Activated naive CD4-positive, alpha-beta T cell treated with Interleukin-2 at 50 U/mL for 16 hours (primary cell): ENCODE data around the gene ZNF682.
"Not testable (repeated sequence)": the region's sequence is repeated elsewhere in the genome, so short reads cannot be mapped to it uniquely, and the experiment has no call there.

ENCODE experiments used
- DNase-seq: peaks from one replicate; pipeline ENCODE4 v3.0.0-alpha.2; 2020

The ZNF682 gene

DNA sequence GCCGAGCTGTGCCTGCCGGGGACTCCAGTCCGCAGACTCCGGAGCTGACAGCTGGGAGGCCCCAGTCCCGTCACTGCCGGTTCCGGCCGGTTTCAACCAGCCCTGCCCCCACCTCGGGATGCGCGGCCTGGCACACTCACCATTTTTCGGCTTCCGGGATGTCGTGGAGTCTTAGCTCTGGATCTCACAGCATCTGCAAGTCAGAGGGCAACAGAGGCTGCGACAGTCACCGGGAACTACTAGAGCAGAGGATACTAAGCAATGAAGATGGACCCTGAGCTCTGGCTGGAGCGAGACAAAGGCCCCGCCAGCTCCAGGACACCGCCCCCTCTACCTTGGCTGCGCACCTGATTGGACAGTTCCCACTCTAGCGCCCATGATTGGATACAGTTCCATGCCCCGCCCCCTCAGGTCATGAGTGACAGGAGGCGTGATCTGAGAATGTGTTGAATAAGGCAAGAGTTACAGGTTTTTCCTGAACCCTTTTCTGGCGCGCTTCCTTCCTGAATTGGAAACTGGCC is at the start of gene ZNF682:
Gene ZNF682 (minus strand): TSS at position 303 of the 521 bp plus-strand sequence. CDS start 160 bp downstream, at position 143.
- DNase-seq, result peak; percentile 95

DNA sequence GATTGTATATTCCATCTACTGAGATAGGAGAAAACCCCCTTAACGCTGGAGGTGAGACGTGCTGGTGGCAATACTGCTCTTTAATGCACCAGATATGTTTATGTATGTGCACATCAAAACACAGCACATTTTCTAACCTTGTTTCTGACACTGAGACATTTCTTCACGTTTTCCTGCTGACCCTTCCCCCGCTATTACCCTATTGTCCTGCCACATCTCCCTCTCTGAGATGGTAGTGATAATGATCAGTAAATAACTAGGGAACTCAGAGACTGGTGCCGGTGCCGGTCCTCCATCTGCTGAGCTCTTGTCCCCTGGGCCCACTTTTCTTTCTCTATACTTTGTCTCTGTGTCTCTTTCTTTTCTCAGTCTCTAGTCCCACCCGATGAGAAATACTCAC is 43.6 kb upstream of the ZNF682 start:
- DNase-seq, result not testable (repeated sequence)

DNA sequence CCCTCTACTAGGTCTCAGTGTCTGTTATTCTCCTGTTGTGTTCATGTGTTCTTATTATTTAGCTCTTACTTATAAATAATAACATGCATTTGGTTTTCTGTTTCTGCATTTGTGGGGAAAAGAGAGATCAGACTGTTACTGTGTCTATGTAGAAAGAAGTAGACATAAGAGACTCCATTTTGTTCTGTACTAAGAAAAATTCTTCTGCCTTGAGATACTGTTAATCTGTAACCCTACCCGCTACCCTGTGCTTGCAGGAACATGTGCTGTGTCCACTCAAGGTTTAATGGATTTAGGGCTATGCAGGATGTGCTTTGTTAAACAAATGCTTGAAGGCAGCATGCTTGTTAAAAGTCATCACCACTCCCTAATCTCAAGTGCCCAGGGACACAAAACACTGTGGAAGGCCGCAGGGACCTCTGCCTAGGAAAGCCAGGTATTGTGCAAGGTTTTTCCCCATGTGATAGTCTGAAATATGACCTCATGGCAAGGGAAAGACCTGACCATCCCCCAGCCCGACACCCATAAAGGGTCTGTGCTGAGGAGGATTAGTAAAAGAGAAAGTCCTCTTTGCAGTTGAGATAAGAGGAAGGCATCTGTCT is 43.0 kb upstream of the ZNF682 start:
- not testable (repeated sequence) for DNase-seq

DNA sequence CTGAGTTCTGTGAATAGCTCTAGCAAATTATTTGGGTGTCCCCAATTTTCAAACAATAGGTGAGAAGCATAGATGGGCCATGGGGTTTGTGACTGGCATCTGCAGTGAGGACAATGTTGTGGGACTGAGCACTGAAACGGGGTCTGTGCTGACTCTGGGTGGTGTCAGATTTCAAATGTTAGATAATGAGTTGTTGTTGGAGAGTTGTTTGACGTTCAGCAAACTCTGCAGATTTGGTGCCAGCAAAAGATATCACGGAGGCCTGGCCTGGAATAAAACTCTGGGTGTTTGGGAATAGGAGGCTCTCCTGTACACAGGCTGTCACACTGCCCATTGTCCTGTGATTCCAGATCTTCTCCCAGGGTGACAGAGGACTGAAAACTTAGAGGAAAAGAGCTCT is 41.4 kb upstream of the ZNF682 start:
- no peak for DNase-seq

DNA sequence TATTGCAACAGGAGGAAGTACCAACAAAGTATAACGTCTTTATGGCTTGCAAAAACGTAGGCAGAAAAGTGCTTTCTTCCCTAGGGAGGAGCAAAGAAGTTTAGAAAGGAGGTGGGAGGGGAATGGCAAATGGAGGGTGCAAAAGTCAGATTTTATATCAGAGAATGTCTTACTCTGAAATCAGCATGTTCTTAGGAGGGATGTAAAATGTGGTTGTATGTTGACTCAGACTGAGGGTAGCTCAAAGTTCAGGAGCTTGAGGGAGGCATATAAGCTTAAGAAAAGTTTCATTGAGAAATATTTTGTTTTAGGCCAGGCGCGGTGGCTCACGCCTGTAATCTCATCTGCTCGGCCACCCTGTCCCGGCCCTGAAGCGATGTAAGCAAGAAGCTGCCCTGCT is 40.2 kb upstream of the ZNF682 start:
- no peak for DNase-seq

DNA sequence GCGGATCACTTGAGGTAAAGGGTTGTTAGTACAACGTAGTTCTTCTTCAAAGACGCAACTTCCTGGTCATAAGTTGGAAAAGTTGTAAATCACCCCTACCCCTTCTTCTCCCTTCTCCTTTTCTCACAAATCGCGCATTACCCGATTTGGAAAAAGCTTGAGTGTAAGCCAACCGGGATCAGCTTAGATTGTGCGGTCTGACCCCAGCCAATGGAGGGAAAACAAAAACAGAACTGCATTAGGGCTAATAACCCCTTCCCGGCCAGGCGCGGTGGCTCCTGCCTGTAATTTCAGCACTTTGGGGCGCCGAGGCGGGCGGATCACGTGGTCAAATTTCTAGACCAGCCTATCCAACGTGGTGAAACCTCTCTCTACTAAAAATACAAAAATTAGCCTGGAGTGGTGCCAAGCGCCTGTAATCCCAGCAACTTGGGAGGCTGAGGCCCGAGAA is 39.3 kb upstream of the ZNF682 start:
- DNase-seq, result peak; percentile 2

DNA sequence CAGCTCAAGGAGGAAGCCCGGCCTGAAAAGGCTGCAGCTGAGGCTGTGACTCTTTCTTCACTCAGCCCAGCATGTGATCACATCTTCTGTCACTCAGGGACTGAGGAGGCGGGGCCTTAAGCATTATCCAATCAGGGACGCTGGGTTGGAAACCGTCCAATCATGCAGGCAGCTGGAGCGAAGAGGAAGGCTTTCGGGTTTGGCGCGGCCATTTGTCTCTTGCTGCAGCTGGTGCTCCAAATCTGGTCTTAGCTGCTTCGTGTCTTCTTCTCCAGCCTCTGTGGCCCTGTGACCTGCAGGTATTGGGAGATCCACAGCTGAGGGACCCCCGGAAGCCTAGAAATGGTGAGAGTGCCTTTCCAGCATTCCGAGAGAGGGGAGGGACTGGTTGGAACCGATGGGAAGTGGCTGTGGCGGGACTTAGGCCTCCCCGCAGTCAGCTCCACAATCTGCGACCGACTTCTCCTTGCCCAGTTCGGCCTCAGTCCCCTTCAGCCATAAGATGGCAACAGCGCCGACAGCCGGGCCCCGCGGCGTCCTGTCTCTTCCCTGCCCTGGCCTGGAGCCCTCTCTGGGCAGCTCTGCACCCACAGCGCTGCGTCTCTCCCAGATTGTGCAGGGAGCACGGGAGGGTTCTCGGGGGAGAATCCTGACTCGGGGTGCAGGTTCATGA is 38.6 kb upstream of the ZNF682 start, which contains the start of gene ZNF90:
Gene ZNF90 (plus strand): TSS at position 210 of the 673 bp plus-strand sequence. CDS start 133 bp downstream, at position 343.
- DNase-seq, result peak; percentile 85

DNA sequence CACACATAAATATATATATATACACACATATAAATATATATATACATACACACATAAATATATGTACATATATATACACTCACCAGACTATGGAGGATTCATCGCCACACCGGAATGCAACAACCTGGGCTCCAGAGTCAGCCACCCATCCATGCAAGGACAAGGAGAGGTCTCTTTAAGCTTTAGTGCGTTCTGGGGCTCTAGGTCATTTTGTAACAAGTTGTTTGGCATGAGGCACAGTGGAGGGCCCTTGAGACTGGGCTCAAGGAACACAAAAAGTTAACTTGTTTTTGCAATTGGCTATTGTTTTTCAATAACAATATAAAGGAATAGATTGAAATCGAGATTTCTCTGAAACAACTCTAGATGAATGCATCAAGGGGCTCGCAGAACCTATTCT is 33.6 kb upstream of the ZNF682 start:
- DNase-seq, result no peak

DNA sequence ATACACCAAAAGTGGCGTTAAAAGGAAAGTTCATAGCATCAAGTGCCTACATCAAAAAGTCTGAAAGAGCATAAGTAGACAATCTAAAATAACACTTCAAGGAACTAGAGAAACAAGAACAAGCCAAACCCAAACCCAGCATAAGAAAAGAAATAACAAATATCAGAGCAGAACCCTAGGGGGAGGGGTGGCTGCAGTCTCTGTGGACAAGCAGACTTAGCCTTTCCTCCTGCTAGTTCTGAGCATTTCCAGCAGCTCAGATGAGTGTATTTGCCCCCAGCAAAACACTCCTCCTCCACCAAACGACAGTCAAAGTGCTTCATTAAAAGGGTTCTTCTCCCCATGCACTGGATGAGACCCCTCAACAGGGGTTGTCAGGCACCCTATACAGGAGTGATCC is 31.4 kb upstream of the ZNF682 start:
- DNase-seq, result no peak

DNA sequence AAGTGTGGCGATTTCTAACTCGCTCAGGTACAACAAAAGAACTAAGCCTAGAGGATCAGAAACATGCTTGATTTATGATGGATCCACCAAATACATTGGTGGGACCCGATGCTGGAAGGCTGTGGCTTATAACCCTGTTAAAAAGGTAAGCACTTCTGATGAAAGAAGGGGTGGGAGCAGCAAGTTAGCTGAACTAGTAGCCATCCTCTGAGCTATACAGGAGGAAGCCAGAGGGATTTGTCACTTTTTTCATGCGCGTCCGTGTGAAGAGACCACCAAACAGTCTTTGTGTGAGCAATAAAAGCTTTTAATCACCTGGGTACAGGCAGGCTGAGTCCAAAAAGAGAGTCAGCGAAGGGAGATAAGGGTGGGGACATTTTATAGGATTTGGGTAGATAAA is 29.3 kb upstream of the ZNF682 start:
- DNase-seq, result not testable (repeated sequence)

DNA sequence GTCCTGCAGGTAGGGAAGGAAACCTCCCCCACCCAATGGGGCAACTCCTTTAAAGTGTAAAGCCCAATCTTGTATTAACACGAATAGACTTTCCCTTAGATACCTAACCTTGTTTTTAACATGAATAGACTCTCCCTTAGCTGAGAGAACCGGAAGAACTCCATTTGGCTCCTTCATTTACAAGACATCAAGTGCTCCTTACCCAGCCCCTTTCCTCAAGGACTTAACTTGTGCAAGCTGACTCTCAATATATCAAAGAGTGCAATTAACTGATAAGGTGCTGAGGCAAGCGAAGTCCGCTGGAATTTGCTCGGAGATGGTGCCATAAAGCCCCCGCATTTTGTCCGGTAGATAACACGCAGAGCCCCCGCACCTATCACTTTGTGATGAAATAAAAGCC is 28.6 kb upstream of the ZNF682 start:
- no peak for DNase-seq

DNA sequence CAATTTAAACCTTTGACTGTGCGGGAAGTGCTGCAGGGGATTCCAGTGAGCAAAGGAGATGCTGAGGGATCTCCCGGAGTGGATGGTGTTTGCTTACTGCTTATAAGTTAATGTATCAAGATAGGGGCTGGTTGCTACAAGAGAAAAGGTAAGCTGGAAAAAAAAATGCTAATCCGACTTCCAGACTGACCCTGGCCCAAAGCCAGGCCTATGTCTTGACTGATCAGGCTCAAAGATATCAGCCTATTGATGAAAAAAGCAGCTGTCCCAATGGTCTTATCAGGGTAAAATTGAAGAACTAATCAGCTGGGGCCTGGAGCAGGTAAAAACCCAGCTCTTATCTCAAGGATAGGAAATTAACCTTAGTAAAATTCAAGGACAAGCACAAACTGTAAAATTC is 27.6 kb upstream of the ZNF682 start:
- no peak for DNase-seq

DNA sequence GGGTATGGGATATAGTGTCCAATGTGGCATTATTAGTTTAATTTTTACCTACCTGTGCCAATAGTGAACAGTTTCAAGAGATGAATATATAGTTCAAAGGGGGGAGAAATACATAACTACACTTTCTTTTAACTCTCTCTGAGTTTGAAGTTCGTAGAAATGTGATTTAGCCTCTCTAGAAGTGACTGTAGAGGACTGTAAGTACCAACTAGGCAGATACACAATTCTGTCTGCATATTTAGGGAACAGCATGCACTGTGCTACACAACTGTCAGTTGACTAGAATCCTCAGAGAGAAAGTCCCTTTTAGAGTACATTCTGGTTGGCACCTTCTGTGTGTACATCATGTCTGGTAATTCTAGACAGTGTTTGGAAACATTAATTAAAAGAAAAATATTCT is 21.0 kb upstream of the ZNF682 start:
- no peak for DNase-seq

DNA sequence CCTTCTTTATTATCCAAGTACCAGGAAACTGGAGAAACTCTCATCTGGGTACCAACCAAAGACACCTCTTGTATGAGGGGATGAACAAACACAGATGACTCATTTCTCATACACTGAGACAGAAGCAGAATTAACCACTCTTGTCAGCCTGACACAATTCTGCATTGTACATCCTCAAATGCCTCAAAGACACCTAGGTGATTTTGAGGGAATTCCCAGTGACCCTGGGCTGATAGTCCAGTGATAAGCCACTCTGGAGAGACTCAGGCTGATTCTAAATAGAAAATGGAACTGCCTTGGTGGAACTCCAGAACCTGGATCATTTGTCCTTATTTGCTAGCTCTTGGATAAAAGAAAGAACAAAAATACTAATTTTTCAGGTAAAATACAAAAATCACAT is 19.4 kb upstream of the ZNF682 start:
- not testable (repeated sequence) for DNase-seq

DNA sequence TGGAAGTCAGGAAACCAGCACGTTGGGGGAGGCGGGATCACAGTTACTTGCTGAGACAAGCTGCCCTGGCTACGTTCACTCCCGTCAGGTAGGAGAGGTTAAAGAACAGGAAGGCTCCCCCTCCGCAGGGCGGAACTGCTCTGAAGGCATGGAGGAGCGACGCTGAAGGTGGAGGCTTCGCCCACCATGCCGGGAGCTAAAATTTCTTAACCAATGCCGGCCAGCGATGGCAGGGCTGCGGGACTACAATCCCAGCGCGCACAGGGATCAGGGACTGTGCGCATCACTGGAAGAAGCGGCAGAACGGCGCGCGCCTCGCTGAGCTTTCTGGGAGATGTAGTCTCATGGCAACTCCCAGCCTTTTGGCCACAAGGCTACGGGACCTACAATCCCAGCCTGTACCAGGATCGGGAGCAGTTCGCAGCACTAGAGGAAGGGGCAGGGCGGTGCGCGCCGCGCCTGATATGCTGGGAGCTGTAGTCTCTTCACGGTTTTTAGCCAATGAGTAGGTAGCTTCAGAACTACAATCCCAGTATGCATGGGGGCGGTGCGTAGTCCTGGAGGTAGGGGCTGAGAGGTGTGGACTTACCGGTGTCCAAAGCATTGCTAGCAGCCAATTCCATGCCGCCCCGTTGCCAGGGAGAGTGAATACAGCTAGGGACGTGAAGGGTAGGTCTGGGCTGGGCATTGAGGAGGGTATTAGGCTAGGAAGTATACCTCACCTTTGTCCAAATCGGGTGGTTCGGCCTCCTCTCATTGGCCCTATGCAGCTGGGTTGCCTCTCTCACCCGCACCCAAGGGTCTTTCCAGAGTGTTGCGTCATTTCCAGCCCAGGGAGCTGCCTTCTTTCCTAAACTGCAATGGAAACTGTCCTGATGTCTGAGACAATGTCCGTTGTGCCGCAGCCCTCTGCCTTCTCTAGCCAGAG is 12.8 kb upstream of the ZNF682 start:
- DNase-seq, result peak; percentile 67

DNA sequence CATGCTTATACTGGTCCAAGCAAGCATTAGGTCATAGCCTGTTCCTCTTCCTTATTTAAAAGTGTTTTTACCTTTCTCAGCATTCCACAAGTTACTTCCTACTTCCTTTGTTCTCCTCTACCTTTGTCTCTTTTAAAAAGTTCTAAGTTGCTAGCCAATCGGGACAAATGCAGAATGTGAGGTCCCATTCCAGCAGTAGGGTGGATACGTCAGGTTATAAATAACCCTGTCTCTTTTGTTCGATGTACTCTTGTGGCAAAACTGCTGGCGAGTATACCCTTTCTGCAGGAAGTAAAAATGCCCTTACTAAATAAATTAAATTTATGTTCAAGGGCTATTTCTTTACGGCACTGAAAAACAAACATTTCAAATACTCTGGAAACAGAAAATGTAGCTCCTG is 6.4 kb upstream of the ZNF682 start:
- not testable (repeated sequence) for DNase-seq

DNA sequence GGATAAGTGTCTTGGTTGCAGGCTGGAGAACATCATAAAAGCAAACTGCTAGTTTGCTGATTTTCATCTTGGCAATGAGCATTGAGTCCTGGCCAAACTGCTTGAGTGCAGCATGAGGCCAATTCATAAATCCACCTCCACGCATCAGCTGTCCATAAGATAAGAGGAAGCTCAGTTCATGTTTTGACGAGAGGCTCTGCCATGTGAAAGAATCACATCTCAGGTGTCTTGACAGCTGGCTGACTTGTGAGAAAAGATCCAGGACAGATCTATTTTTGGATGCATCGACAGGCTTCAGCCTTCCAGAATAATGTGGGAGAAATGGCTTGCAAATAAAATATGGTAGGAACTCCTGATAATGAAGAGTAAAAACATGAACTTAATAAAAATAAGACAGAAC is 5.4 kb upstream of the ZNF682 start:
- no peak for DNase-seq

DNA sequence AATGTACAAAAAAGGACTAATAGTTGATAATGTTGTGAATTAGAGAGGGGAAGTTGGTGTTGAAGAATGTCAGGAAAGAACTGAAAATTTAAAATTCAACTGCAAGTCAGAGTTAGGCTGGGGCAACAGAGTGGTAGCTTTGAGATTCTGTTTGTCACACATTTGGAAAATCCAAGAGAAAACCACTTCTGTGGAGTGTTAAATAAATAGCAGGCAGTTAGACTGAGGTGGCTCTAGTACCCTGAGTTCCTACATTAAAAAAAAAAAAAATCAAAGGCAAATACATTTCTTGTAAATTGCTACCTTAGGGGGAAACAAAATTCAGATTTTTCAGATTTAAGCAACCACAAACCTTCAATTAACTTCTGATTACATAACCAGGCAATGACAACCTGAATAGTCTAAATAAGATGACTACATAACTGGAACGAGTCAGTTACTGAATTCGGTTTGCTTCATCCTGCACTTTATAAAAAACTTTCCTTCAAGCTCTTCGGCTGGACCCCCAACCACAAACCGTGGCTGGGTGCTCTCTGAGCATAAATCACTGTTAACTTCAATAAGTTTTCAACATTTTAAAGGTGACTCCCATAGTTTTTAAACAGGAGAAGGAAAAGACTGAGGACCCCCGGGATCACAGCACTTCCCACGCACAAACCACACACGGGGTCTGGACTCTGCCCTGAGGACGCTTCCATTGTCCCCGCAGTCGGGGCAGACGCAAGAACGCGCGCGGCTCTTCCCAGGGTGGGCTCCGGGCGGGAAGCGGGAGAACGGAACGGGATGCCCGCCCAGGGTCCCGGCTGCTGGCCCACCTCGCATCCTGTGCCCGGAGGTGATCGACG is 725 bp downstream of the ZNF682 start:
- DNase-seq, result no peak

DNA sequence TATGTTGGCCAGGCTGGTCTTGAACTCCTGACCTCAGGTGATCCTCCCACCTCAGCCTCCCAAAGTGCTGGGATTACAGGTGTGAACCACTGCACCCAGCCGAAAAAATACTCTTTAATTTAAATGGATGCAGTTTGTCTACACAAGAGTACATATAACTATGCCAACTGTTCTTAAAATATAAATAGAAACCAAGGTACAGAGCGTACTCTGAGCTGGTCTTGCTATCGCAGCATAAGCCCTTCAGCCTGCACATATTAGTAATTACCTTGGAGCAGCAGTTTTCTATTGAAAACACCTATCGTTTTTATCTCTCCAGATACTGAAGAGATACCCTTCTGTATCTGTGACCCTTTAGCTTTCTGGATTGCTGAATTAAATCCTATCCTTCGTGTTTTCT is 3.4 kb downstream of the ZNF682 start:
- DNase-seq, result no peak

DNA sequence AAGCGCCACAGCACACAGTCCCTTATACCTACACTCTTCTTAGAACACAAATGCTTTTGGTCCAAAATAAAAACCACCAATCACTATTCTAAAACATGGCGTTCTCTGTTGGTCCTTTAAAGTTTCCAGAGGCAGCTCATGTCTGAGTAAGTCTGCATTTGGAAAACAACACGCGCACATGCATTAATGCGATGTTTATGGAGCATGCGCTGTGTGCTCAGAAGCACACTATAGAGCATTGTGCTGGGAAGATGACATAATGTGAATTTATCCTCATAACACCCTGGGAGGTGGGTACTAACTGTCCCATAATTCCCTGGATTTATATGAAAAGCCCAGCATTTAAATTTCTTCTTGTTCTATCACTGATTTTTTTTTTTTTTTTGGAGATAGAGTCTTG is 10.7 kb downstream of the ZNF682 start:
- no peak for DNase-seq

DNA sequence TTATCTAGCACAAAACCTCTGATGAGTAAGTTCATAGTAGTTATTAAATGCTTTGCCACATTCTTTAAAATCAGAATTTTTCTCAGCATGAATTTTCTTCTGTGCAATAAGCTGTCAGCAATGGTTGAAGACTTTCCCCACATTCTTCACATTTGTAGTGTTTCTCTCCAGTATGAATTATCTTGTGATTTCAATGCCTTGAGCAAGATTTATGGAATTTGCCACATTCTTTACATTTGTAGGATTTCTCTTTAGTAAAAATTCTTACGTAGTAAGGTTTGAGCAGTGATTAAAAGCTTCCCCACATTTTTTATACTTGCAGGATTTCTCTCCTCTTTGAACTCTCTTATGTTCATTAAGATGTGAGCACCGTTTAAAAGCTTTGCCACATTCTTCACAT is 33.6 kb downstream of the ZNF682 start:
- DNase-seq, result no peak

DNA sequence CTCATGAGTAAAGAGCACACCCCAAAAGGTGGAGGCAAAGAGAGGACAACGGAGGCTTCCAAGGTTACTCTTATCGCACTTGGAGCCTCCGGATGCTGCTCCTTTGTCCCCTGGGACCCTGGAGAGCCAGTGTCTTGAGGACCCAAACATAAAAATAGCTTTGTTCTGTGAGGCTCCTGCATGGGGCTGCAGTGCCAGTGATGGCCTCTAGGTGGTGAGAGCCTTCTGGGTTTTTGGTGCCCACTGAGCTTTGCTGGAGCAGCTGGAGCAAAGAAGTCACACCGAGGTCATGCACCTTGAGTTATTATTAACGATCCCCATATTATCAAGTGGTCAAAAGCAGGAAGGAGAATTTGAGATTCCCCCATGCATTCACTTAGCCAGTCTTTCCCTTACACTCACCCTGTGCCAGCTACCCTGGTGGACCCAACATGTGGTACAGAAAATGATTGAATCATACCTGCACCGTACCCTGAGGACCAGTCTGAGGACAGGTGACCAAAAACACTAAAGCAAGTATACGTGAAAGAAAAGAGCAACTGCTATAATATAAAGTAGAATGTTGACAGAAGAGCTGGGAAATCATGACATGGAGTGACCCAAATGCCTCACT is 41.5 kb downstream of the ZNF682 start:
- peak; percentile 47 for DNase-seq
